Mesenchymal stem cell (in vitro differentiated cells and primary cell): Measurements from ENCODE around the gene TKTL1.

Experiments used
- DNase-seq: peaks from one replicate; pipeline ENCODE4 v3.0.0-alpha.2; 2013
- H2AFZ ChIP-seq: one replicate; pipeline ENCODE4 v1.6.1; 2013; ENCODE audit warnings: low read depth, mild to moderate bottlenecking, control low read depth, inconsistent platforms, low read length, moderate library complexity
- H2AK5ac ChIP-seq: 2 replicates; pipeline ENCODE4 v1.6.1; 2013; ENCODE audit warnings: low read length, moderate library complexity, mild to moderate bottlenecking, inconsistent platforms; ENCODE audit not compliant: severe bottlenecking
- H2BK120ac ChIP-seq: one replicate; pipeline ENCODE4 v1.6.1; 2013; ENCODE audit warnings: low read depth, mild to moderate bottlenecking, inconsistent platforms, low read length, moderate library complexity
- H2BK12ac ChIP-seq, 2 experiments: one replicate each; pipeline ENCODE4 v1.6.1; 2013; ENCODE audit warnings: inconsistent platforms in 2 of 2, low read length in 2 of 2, mild to moderate bottlenecking in 2 of 2, moderate library complexity in 2 of 2, control low read depth in 1 of 2
- H2BK15ac ChIP-seq: one replicate; pipeline ENCODE4 v1.6.1; 2013; ENCODE audit warnings: mild to moderate bottlenecking, low read depth, inconsistent platforms; ENCODE audit not compliant: poor library complexity, severe bottlenecking
- H2BK5ac ChIP-seq: 2 replicates; pipeline ENCODE4 v1.6.1; 2013; ENCODE audit warnings: low read depth, mild to moderate bottlenecking, low read length, control low read depth, inconsistent platforms; ENCODE audit not compliant: poor library complexity, severe bottlenecking
- H3K14ac ChIP-seq, 2 experiments: one replicate each; pipeline ENCODE4 v1.6.1; 2013; ENCODE audit warnings: inconsistent platforms in 2 of 2, low read length in 2 of 2, control low read depth in 1 of 2, mild to moderate bottlenecking in 1 of 2, moderate library complexity in 1 of 2
- H3K18ac ChIP-seq, 2 experiments: one replicate each; pipeline ENCODE4 v1.6.1; 2013; ENCODE audit warnings: inconsistent platforms in 2 of 2, low read length in 2 of 2, control low read depth in 1 of 2, low read depth in 1 of 2, mild to moderate bottlenecking in 1 of 2
- H3K23ac ChIP-seq, 2 experiments: one replicate each; pipeline ENCODE4 v1.6.1; 2013; ENCODE audit warnings: inconsistent platforms in 2 of 2, low read length in 2 of 2, mild to moderate bottlenecking in 2 of 2, moderate library complexity in 2 of 2, control low read depth in 1 of 2
- H3K27ac ChIP-seq: 2 replicates; pipeline ENCODE4 v1.5.1; 2013; ENCODE audit warnings: mild to moderate bottlenecking, moderate library complexity, low read length, control low read depth, inconsistent platforms; ENCODE audit not compliant: poor library complexity, severe bottlenecking
- H3K27me3 ChIP-seq, 2 experiments: 2 replicates each; pipeline versions ENCODE4 v1.6.1 to v1.7.0; 2013; ENCODE audit warnings: low read length in 2 of 2, mild to moderate bottlenecking in 2 of 2, moderate library complexity in 2 of 2, control low read depth in 1 of 2, inconsistent platforms in 1 of 2; ENCODE audit not compliant: control insufficient read depth in 1 of 2, insufficient read depth in 1 of 2
- H3K36me3 ChIP-seq, 2 experiments: 2 replicates each; pipeline versions ENCODE4 v1.6.1 to v1.7.0; 2013; ENCODE audit warnings: low read length in 2 of 2, control low read depth in 1 of 2, inconsistent platforms in 1 of 2, low read depth in 1 of 2, mild to moderate bottlenecking in 1 of 2; ENCODE audit not compliant: insufficient read depth in 2 of 2, control insufficient read depth in 1 of 2
- H3K4ac ChIP-seq, 2 experiments: one replicate each; pipeline ENCODE4 v1.6.1; 2013; ENCODE audit warnings: inconsistent platforms in 2 of 2, low read length in 2 of 2, mild to moderate bottlenecking in 2 of 2, moderate library complexity in 2 of 2, control low read depth in 1 of 2, low read depth in 1 of 2
- H3K4me1 ChIP-seq: 2 replicates; pipeline ENCODE4 v1.6.1; 2013; ENCODE audit warnings: low read depth, low read length, control low read depth; ENCODE audit not compliant: control insufficient read depth, insufficient read depth
- H3K4me2 ChIP-seq: 2 replicates; pipeline ENCODE4 v1.6.1; 2013; ENCODE audit warnings: low read length, mild to moderate bottlenecking, inconsistent platforms; ENCODE audit not compliant: poor library complexity, severe bottlenecking
- H3K4me3 ChIP-seq, 2 experiments: 2 replicates each; pipeline versions ENCODE4 v1.5.1 to v1.7.0; 2013; ENCODE audit warnings: low read length in 2 of 2, mild to moderate bottlenecking in 2 of 2, control low read depth in 1 of 2, low read depth in 1 of 2; ENCODE audit not compliant: insufficient read depth in 1 of 2
- H3K79me1 ChIP-seq: replicated peaks from 2 replicates; pipeline ENCODE4 v1.6.1; 2013; ENCODE audit warnings: mild to moderate bottlenecking, control low read depth, low read length, inconsistent platforms; ENCODE audit not compliant: poor library complexity, severe bottlenecking
- H3K9ac ChIP-seq: 2 replicates; pipeline ENCODE4 v1.7.0; 2013; ENCODE audit warnings: mild to moderate bottlenecking, low read length, moderate library complexity
- H3K9me3 ChIP-seq: 2 replicates; pipeline ENCODE4 v1.7.0; 2013; ENCODE audit warnings: mild to moderate bottlenecking, low read length; ENCODE audit not compliant: control insufficient read depth
- H4K8ac ChIP-seq: one replicate; pipeline ENCODE4 v1.6.1; 2013; ENCODE audit warnings: inconsistent platforms, mild to moderate bottlenecking, low read length, moderate library complexity
- H4K91ac ChIP-seq: one replicate; pipeline ENCODE4 v1.6.1; 2013; ENCODE audit warnings: mild to moderate bottlenecking, low read length, inconsistent platforms
- WGBS: methylation state at CpG from one replicate; pipeline ENCODE4 v1.1.7; 2013; ENCODE audit warnings: mixed read lengths; 5-methylcytosine and 5-hydroxymethylcytosine counted together

Gene TKTL1

DNA sequence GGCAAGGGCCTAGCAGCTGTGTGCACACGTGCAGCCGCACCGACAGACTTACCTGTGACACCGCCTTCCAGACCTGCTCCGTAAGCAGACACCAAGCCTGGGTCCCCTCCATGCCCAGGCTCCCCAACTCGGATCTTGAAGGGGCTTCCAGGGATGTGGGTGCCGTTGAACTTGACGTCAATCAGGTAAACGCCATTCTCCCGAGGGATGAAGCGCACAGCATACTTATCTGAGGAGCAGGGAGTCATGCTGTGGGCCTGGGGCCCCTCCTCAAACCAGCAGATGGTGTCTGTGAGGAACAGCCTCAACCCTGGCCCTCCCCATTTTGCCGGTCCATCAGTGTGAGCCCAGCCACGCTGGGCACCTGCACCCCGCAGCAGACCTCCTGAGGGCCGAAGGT lies 54.4 kb downstream of the TKTL1 start:
- H3K4ac ChIP-seq = no peak overlapping the region
- no peak overlapping the region for H2AK5ac ChIP-seq
- no peak overlapping the region for H4K8ac ChIP-seq
- no peak overlapping the region for H2BK5ac ChIP-seq
- no peak overlapping the region for H4K91ac ChIP-seq
- WGBS = 92% methylated on average over 14 of the region's 15 CpGs
- H3K27me3 ChIP-seq = no peaks in the 10 kb centered on the region
- H3K36me3 ChIP-seq = peaks cover 67 to 75% of the 10 kb centered on the region in 2 experiments
- no peak overlapping the region for H3K27ac ChIP-seq
- peaks cover 21% of the 10 kb centered on the region for H3K4me1 ChIP-seq
- no peak for DNase-seq
- H3K4me2 ChIP-seq = no peak overlapping the region
- H2AFZ ChIP-seq = no peak overlapping the region
- H3K14ac ChIP-seq = no peak overlapping the region
- H3K23ac ChIP-seq = no peak overlapping the region
- H2BK120ac ChIP-seq = no peak overlapping the region
- no peaks in the 10 kb centered on the region for H3K79me1 ChIP-seq
- no peaks in the 10 kb centered on the region for H3K9me3 ChIP-seq
- H3K18ac ChIP-seq = no peak overlapping the region
- no peak overlapping the region for H2BK15ac ChIP-seq
- no peak overlapping the region for H3K4me3 ChIP-seq
- H2BK12ac ChIP-seq = no peak overlapping the region
- no peak overlapping the region for H3K9ac ChIP-seq

DNA sequence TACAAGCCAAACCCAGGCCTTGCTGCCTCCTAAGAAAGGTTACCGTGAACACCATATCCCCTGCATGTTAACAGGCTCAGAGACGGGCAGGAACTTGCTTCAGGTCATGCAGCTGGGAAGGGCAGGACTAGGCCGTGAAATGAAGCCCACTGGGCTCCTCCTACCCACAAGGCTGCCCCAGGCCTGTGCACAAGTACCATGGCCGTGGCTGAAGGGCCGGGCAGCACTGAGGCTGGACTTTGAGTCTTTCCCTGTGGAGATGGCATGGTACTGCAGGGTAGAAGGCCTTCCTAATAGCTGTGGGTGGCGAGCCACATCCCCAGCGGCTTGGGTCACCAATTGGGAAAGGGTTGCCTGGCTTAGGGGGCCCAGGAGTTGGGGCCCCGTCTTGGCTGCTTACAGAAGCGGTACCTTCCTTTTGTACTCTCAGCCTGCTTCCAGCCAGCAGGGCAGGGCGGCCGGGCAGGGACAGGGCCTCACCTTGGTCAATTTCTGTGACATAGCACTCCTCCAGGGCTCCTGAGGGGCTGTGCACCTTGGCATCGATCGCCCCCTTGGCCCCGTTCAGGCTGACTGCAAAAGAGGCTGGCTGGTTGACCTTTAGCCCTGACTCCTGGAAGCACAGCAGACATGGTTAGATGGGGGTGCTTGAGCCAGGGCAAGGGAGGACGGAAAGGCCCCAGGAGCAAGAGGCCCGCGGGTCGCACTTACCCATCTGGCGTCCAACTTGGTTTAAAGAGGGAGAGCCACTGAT lies 55.0 kb downstream of the TKTL1 start:
- Histone ChIP-seq H2BK12ac (no peak overlapping the region), H3K79me1 (no peaks in the 10 kb centered on the region)
- 91% methylated on average over 15 of the region's 19 CpGs for WGBS

DNA sequence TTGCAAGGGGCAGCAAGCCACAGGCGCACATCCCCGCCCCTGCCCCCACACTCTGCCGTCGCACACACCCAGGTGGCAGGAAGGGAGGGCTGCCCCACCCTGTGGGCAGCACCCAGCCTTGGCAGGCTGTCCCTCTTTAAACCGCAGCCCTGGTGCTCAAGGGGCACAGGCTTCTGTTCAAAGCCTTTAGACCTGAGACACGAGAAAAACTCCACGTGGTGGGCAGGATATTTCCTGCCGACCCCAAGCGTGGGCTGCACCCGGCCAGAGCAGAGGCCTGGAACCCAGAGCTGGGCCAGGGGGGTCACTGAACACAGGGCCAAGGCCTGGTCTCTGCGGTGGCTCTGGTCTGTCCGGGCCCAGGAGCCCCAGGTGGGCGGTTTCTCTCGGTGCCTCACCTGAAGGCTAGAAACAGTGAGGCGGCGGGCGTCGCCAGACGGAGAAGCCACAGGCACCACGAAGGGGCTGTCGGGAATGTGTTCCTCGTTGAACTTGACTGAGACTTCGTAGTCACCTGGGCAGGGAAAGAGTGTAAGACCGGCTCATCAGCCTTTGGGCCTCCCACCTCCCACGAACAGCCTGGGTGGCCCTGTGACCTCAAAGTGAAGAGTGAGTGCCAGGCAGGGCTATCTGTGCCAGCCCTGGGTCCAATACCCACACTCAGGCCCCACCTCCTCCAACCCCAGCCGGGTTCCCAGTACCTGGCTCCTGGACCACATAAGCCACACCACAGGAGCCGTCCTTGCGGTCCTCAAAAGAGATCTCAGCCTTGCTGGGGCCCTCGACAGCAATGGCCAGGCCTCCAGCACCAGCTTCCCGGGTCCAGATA lies 55.8 kb downstream of the TKTL1 start:
- 93% methylated on average over 30 of the region's 30 CpGs for WGBS
- H3K4me1 ChIP-seq = peaks cover 33% of the 10 kb centered on the region

More for the DNA sequence above, 55.0 kb downstream of the TKTL1 start:
- Histone ChIP-seq H2AFZ (no peak overlapping the region), H3K9ac (no peak overlapping the region), H2AK5ac (no peak overlapping the region), H3K23ac (no peak overlapping the region), H3K4me3 (no peak overlapping the region), H3K4me1 (peaks cover 26% of the 10 kb centered on the region), H3K18ac (no peak overlapping the region), H3K27me3 (no peaks in the 10 kb centered on the region), H2BK120ac (no peak overlapping the region), H4K91ac (no peak overlapping the region), H3K9me3 (no peaks in the 10 kb centered on the region), H3K14ac (no peak overlapping the region), H3K4me2 (no peak overlapping the region), H3K27ac (no peak overlapping the region), H2BK15ac (no peak overlapping the region), H3K4ac (no peak overlapping the region), H4K8ac (no peak overlapping the region), H3K36me3 (peaks cover 70 to 82% of the 10 kb centered on the region in 2 experiments), H2BK5ac (no peak overlapping the region)
- DNase-seq = no peak

DNA sequence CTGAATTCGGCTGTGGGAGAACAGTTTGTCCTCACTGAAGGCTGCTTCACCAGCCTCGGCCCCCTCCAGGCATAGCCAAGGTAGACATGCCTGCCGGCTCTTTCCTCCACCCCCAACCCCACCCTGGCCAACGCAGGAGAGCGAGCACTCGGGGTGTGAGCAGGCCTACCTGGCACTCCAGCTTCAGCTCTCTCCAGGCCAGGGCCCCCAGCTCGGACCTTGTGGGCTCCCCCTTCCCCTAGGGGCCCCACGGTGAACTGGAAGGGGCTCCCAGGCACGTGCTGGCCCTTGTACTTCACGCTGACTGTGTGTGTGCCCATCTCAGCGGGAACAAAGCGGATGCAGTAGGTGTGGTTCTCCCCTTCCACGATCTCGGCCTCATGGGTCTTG lies 56.4 kb downstream of the TKTL1 start:
- no peak overlapping the region for H4K8ac ChIP-seq
- H3K4me1 ChIP-seq = peaks cover 35% of the 10 kb centered on the region
- H3K4me2 ChIP-seq = no peak overlapping the region
- H2AK5ac ChIP-seq = no peak overlapping the region
- DNase-seq = no peak
- no peak overlapping the region for H3K4me3 ChIP-seq
- H3K9me3 ChIP-seq = no peaks in the 10 kb centered on the region
- no peak overlapping the region for H3K14ac ChIP-seq
- no peaks in the 10 kb centered on the region for H3K79me1 ChIP-seq
- H2BK120ac ChIP-seq = no peak overlapping the region
- peaks cover 79 to 96% of the 10 kb centered on the region in 2 experiments for H3K36me3 ChIP-seq
- H2AFZ ChIP-seq = no peak overlapping the region
- no peak overlapping the region for H2BK5ac ChIP-seq
- no peak overlapping the region for H2BK12ac ChIP-seq
- H3K18ac ChIP-seq = no peak overlapping the region
- no peaks in the 10 kb centered on the region for H3K27me3 ChIP-seq
- no peak overlapping the region for H3K9ac ChIP-seq
- no peak overlapping the region for H3K4ac ChIP-seq
- H2BK15ac ChIP-seq = no peak overlapping the region
- H3K27ac ChIP-seq = no peak overlapping the region
- H4K91ac ChIP-seq = no peak overlapping the region
- 87% methylated on average over 8 of the region's 14 CpGs for WGBS
- H3K23ac ChIP-seq = no peak overlapping the region

More for the DNA sequence above, 55.8 kb downstream of the TKTL1 start:
- H3K4ac ChIP-seq = no peak overlapping the region
- no peak overlapping the region for H3K4me3 ChIP-seq
- no peak overlapping the region for H3K27ac ChIP-seq
- H3K36me3 ChIP-seq = peaks cover 74 to 90% of the 10 kb centered on the region in 2 experiments
- no peak overlapping the region for H2BK12ac ChIP-seq
- DNase-seq = no peak
- H3K14ac ChIP-seq = no peak overlapping the region
- no peak overlapping the region for H3K18ac ChIP-seq
- no peak overlapping the region for H3K4me2 ChIP-seq
- no peaks in the 10 kb centered on the region for H3K9me3 ChIP-seq
- H4K91ac ChIP-seq = no peak overlapping the region
- no peak overlapping the region for H2AFZ ChIP-seq
- H3K27me3 ChIP-seq = no peaks in the 10 kb centered on the region
- H3K79me1 ChIP-seq = no peaks in the 10 kb centered on the region
- H4K8ac ChIP-seq = no peak overlapping the region
- H3K9ac ChIP-seq = no peak overlapping the region
- H3K23ac ChIP-seq = no peak overlapping the region
- H2BK15ac ChIP-seq = no peak overlapping the region
- no peak overlapping the region for H2BK120ac ChIP-seq
- H2AK5ac ChIP-seq = no peak overlapping the region
- no peak overlapping the region for H2BK5ac ChIP-seq
